ENCODE data around the gene PPP1R2B. TPM values are rescaled to one million over a fixed set of nuclear protein-coding genes. Genes with fewer than 3 reads are reported as not detected.

Gene PPP1R2B
- total RNA-seq, 1 donor from 2014 or later, result not detected

DNA sequence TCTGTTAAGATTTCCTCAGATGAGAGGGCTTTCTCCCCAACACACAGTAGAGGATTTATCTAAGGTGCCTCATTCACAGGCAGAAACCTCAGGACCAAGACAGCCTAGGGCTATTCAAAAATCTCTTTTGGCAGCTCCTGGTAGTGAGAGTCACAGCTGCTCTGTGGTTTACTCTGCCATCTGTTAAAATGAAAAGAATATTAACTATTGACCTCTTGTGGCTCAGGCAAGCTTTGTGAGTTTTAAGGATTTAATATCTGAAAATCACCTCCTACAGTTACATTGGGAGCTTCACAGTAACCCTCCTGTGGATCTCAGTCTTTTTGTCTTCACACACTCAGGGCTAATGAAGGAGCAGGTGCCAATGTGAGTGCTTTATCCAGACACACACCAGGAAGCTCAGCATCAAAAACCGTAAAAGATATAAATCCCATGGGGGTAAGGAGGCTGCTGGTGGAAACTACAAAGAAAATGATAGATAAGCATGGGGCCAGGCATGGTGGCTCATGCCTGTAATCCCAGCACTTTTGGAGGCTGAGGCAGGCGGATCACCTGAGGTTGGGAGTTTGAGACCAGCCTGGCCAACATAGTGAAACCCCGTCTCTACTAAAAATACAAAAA lies 29.7 kb downstream of the PPP1R2B start:
- no peak for DNase-seq (ENCODE audit: low spot score)

DNA sequence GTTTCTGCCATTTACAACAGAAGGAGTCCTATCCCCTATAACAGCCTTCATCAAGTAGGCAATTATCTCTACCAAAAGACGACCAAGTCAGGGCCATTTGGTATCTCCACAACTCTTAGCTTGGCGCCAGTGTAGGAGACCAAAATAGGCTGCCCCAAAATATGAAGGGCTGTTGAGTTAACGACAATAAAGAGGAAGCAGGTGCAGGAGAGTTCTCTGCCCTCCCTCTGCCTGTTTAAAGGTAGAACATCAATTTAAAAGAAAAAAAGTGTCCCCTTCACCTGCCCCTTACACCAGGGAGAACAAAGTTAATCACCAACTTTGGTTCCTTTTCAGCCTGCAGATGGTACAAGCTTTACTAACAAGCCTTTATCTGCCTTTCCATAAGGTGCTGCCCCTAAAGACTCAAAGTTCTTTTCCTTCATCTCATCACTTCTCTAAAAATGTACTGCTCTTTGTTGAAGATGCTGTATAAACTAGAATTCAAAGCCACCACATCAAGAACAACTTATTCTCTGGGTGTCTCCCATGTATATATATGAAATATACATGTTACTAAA lies 33.3 kb downstream of the PPP1R2B start:
- DNase-seq (ENCODE audit: low spot score), result no peak

DNA sequence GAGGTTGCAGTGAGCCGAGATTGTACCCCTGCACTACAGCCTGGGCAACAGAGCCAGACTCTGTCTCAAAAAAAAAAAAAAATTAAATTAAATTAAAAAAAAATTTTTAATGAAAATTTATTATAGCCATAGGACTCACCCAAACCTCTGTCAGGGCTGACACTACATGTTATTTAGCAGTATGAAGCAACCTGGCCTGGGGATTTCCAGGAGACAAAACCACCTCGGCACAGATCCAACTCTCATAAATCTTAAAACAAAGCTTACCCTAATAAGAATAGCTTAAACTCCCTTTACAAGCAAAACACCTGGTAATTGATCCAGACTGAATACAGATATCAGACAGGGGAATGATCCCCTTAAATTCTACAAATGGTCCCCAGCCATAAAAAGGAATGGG lies 38.4 kb downstream of the PPP1R2B start:
- no peak for DNase-seq (ENCODE audit: low spot score)

DNA sequence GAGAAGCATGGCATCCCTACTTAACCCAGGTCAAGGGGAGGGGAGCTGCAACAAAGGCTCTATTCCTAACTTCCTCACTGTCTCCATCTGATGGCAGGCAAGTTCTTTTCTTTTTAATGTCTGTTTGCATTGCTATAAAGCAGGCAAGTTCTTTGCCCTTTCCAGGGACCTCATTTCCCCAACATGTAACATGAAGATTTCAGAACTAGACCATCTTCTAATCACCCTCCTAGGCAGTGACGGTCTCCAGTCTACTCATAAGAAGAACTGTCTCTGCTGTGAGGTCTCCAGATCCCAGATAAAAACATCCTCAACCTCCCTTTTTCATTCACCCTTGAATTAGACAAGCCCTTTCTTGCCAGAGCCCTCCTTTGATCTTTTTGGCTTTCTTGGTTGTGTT lies 42.1 kb downstream of the PPP1R2B start:
- DNase-seq (ENCODE audit: low spot score), result no peak

DNA sequence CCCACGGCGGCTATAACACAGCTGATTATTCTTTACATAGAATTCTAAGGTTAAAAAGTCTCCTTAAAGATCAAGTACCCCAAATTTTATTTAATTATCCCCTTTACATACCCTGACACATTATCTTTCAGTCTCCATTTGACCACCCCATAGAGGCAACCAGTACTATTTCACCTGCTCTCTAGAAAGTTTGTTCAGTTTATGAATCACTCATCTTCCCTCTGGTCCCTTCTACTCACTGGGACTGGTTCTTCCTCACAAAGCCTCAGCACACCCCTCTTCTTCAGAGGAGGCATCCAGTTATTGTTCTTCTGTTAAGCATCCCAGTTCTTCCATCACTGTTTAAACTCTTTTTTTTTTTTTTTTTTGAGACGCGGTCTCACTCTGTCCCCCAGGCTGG lies 42.8 kb downstream of the PPP1R2B start:
- DNase-seq (ENCODE audit: low spot score), result no peak

DNA sequence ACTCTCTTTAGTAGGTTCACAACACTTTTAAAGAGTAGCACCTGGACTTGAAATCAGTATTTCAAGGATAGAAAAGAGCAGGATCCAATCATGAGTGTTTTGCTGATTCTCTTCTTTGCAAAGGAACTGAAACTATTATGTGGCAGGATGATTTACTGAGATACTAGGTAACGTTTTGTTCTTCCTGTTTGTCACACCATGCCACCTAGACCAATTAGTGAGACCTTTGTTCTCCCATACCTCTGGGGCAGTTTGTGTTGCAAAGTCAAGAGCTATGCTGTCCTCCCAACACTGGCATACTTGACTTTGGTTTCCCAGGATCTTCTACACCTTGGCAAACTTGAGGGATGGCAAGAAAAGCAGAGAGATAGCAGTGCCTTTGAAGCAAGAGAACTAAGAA lies 43.4 kb downstream of the PPP1R2B start:
- no peak for DNase-seq (ENCODE audit: low spot score)

DNA sequence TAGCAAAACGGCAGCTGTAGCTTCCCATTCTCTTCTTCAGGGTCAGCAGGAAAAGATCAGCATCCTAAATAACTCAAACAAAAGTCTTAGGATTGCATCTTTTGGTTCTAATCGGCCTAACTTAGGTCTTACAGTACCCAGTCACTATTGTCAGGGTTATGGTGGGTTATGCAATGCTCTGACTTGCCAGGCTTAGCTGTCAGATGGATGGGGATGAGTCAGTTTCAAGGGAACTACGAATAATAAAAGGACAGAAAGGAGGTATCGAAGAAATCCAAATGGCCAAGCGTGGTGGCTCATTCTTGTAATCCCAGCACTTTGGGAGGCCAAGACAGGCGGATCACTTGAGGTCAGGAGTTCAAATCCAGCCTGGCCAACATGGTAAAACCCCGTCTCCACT lies 46.5 kb downstream of the PPP1R2B start:
- no peak for DNase-seq (ENCODE audit: low spot score)

Other genes with a start within 250 kb of the PPP1R2B start
- 1.2 TPM for gene TIMD4, start 112.9 kb downstream of the PPP1R2B start, total RNA-seq
- gene HAVCR1, start 208.8 kb downstream of the PPP1R2B start, total RNA-seq, result 0.44 TPM

Data from ureter (tissue), 1 donor.